ENCODE results near the gene APOO.

DNA sequence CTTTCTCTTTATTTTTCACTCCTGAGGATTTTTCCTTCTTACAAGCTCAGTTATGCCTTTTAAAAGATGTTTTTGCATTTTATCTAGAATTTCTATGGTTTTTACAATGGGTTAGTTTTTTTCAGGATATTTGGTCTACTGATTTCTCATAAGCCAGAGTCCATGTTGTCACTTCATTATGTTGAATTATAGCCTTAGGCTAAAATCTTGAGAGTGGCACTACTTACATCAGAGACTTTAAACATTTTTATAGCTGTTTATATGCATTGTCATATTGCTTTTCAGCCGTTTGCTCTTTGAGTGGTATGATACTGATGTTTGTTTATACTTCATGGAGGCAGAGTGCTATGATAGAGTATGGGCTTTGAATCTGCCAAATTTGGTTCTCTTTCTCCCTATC lies 36.5 kb upstream of the APOO start:
- TF ChIP-seq, protein P1, sequence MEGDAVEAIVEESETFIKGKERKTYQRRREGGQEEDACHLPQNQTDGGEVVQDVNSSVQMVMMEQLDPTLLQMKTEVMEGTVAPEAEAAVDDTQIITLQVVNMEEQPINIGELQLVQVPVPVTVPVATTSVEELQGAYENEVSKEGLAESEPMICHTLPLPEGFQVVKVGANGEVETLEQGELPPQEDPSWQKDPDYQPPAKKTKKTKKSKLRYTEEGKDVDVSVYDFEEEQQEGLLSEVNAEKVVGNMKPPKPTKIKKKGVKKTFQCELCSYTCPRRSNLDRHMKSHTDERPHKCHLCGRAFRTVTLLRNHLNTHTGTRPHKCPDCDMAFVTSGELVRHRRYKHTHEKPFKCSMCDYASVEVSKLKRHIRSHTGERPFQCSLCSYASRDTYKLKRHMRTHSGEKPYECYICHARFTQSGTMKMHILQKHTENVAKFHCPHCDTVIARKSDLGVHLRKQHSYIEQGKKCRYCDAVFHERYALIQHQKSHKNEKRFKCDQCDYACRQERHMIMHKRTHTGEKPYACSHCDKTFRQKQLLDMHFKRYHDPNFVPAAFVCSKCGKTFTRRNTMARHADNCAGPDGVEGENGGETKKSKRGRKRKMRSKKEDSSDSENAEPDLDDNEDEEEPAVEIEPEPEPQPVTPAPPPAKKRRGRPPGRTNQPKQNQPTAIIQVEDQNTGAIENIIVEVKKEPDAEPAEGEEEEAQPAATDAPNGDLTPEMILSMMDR (IDR thresholded peaks at IDR 0.05; ENCODE audit: insufficient read depth, low read length, poor library complexity, severe bottlenecking) = no peak
- TF ChIP-seq EZH2phosphoT487 (conservative IDR thresholded peaks at IDR 0.05; ENCODE audit: low read length) = no peak

Measured in SU-DHL-6 (cell line).